GM21723 (cell line): Measurements from ENCODE around the gene MAP4.
A peak's percentile ranks its signal among the peaks of the same experiment; 100 is the strongest.
"Not testable (repeated sequence)": the region's sequence is repeated elsewhere in the genome, so short reads cannot be mapped to it uniquely, and the experiment has no call there.

ENCODE experiments used
- ATAC-seq: cut with Tn5 transposase; IDR thresholded peaks from one replicate; pipeline ENCODE4 v1.9.1; 2021; ENCODE audit warnings: mild to moderate bottlenecking, moderate library complexity; ENCODE audit not compliant: unreplicated experiment

The MAP4 gene

GRCh38 chr3:47849186-47849698 is 167.0 kb downstream of the MAP4 start:
- ATAC-seq, result no peak

DNA sequence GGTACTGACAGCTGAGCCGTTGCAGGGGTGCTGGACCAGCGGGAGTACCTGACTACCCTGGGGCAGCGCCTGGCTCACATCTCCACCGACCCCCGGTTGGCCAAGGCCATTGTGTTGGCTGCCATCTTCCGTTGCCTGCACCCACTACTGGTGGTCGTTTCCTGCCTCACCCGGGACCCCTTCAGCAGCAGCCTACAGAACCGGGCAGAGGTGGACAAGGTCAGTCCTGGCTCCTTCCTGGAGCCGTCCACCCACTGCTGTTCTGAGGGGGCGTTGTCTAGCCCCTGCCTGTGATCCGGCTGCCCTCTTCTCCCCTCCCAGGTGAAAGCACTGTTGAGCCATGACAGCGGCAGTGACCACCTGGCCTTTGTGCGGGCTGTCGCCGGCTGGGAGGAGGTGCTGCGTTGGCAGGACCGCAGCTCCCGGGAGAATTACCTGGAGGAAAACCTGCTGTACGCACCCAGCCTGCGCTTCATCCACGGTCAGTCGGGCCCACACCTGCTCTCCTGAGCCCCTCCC is 167.6 kb downstream of the MAP4 start:
- ATAC-seq, result no peak

DNA sequence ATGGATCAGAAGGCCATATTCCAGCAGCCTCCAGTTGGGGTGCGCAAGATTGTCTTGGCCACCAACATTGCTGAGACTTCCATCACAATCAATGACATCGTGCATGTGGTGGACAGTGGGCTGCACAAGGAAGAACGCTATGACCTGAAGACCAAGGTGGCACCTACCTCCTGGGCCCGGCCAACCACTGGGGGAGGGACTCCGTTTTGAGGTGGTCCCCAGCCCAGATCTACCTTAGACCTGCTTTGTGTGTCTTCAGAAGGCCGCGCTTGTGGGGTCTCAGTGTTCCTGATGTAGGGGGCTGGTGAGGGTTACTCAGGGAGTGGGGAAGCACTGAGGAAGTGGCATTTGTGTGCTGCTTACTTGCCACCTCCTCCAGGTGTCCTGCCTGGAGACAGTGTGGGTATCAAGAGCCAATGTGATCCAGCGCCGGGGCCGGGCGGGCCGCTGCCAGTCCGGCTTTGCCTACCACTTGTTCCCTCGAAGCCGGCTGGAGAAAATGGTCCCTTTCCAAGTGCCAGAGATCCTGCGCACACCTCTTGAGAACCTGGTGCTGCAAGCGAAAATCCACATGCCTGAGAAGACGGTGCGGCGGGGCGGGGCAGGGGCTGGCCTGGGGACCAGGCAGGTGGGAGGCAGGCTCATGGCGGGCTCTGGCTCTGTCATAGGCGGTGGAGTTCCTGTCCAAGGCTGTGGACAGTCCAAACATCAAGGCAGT is 168.3 kb downstream of the MAP4 start:
- no peak for ATAC-seq

- no peak for ATAC-seq
These were observed 169.0 kb downstream of the MAP4 start for GRCh38 chr3:47847260-47847659.

GRCh38 chr3:47846880-47847248 is 169.4 kb downstream of the MAP4 start:
- ATAC-seq, result no peak

DNA sequence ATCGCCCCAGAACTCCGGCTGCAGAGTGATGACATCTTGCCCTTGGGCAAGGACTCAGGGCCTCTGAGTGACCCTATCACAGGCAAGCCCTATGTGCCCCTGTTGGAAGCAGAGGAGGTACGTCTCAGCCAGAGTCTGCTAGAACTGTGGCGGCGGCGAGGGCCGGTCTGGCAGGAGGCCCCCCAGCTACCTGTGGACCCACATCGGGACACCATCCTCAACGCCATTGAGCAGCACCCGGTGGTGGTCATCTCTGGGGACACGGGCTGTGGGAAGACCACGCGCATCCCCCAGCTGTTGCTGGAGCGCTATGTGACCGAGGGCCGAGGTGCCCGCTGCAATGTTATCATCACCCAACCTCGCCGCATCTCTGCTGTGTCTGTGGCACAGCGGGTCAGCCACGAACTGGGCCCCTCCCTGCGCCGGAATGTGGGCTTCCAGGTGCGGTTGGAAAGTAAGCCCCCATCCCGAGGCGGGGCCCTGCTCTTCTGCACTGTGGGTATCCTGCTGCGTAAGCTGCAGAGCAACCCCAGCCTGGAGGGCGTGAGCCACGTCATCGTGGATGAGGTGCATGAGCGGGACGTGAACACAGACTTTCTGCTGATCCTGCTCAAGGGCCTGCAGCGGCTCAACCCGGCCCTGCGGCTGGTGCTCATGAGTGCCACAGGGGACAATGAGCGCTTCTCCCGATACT is 169.9 kb downstream of the MAP4 start:
- no peak for ATAC-seq

DNA sequence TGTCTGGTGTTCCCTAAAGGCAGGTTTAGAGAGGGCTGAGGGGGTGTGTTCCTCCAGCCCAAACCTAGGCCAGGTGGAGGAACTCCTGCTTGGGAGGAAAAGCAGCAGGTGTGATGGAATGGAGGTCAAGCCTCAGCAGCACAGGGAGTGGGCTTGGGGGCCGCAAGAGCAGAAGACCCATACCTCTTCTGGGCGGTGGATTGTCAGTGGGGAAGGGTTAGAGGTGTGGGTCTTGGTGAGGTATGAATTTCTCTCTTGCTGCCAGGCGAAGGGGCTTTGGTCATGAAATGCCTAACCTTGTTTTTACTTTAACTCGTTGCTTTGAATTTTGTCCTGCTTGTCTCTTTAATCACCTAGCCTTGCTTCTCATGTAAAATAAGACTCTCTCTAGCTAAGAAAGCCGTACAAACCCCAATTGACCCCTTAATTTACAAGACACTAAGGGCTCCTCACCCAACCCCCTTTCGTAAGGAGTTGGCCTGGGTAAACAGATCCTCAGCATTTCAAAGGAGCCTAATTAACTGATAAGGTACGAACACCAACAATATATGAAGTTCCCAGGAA is 174.3 kb downstream of the MAP4 start:
- ATAC-seq, result no peak

- ATAC-seq, result no peak
These were observed 177.7 kb downstream of the MAP4 start for GRCh38 chr3:47838503-47838902.

- ATAC-seq, result no peak
These were observed 179.2 kb downstream of the MAP4 start for GRCh38 chr3:47836986-47837385.

GRCh38 chr3:47829482-47829881 is 186.7 kb downstream of the MAP4 start:
- not testable (repeated sequence) for ATAC-seq

- ATAC-seq, result no peak
These were observed 190.6 kb downstream of the MAP4 start for GRCh38 chr3:47825590-47825989.

DNA sequence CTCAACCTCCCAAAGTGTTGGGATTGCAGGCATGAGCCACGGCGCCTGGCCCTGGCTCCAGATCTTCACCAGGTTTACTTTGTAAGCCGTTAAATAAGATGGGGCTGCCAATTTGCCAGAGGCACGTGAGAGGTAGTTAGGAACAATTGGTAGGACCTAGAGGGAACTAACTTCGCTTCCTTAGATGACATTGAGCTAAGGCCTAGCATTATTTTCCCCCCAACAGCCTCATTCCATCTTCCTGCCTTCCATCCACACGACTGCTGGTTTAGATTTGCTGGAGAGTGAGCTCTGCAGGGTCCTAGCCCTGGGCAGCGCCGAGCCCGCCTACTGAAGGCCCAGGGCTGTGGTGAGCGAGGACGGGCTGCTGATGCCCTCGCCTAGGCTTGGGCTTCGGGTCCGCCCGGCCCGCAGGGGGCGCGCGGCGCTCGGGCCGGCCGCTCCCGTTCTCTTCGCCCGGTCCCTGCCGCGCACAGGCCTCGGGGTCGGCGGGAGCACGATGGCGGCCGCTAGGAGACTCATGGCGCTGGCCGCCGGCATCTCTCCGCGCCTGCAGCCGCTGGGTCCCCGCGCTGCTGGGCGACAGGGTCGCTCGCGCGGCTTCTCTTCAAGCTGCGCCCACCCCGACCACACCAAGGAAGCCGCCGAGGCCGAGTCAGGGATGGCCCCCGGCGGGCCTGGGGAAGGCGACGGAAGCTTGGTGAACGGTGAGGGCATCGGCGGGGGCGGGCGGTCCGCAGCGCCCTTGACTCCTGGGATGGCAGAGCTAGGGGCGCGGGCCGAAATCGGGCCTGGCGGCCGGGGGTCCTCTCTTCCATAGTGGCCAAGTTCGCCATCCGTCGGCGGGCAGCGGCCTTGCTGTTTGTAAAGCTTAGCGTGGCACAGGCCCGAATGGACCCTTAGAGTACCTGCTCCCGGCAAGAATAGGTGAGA is 191.4 kb downstream of the MAP4 start:
- ATAC-seq, result peak; percentile 91

DNA sequence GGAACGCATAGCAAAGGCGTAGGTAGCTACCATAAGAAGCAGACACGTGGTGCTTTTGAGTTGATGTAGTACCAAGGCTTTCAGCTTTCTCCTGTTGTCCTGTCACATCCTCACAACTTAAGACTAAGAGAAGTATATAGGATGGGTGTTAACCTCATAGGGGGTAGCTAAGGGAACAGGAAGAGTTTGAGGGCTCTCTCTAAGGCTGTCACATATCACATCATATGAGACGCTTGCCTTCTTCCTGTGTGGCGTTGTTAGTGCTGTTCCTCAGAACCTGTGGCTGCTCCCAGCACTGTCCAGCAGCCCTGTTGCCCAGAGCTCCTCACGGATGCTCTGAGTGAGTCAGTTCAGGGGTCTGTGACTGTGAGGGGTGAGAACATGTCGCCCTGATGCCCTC is 198.6 kb downstream of the MAP4 start:
- ATAC-seq, result no peak

GRCh38 chr3:47813551-47814177 is 202.6 kb downstream of the MAP4 start:
- ATAC-seq, result no peak

GRCh38 chr3:47804577-47804976 is 211.6 kb downstream of the MAP4 start:
- no peak for ATAC-seq

GRCh38 chr3:47803480-47804025 is 212.7 kb downstream of the MAP4 start:
- ATAC-seq, result no peak

- peak; percentile 90 for ATAC-seq
These were observed 213.3 kb downstream of the MAP4 start, which contains the start of gene DHX30 for GRCh38 chr3:47802734-47803479. Gene DHX30 (plus strand): TSS chr3:47803138. CDS start chr3:47810684, 7,546 bp downstream.
